Peyer's patch (tissue), 4 donors: ENCODE measurements around the gene GTF2H1.

Experiments used
- CTCF ChIP-seq, 6 experiments: fragments of 450-650 bp in 4 of 6; fragments of 200-600 bp in 2 of 6; sonication (generic) in 1 of 6; IDR thresholded peaks; one replicate each; pipeline ENCODE4 v1.5.1; 2017 to 2019; ENCODE audit warnings: antibody characterized with exemption in 6 of 6, mild to moderate bottlenecking in 3 of 6, moderate library complexity in 1 of 6
- POLR2A ChIP-seq, 2 donors: fragments of 450-650 bp; IDR thresholded peaks; one replicate each; pipeline ENCODE4 v1.5.1; 2017; ENCODE audit warnings: antibody characterized with exemption in 2 of 2, mild to moderate bottlenecking in 2 of 2, moderate library complexity in 2 of 2

- TF ChIP-seq CTCF (IDR thresholded peaks at IDR 0.05) (no peak), POLR2A (IDR thresholded peaks at IDR 0.05) (no peak)
These were observed 9.9 kb downstream of the GTF2H1 start for GRCh38 chr11:18332302-18332701.
